Ovary (tissue), 3 donors: ENCODE data around the gene C2CD4A.

ENCODE experiments used
- EP300 ChIP-seq: sonication (generic); formaldehyde crosslinking; IDR thresholded peaks from one replicate; pipeline ENCODE4 v1.6.1; 2017; ENCODE audit warnings: antibody characterized with exemption
- POLR2A ChIP-seq: fragments of 450-650 bp; IDR thresholded peaks from one replicate; pipeline ENCODE4 v1.6.1; 2017; ENCODE audit warnings: antibody characterized with exemption, mild to moderate bottlenecking, moderate library complexity
- TF ChIP-seq, protein P1 (sequence below), 3 donors: fragments of 450-650 bp in 2 of 3; fragments of 200-600 bp in 1 of 3; IDR thresholded peaks; one replicate each; pipeline versions ENCODE4 v1.5.1 to v1.8.0; 2016 to 2022; ENCODE audit warnings: antibody characterized with exemption in 3 of 3, mild to moderate bottlenecking in 1 of 3
- donor health status: DM: no; HTN: no; CAD: no.

DNA sequence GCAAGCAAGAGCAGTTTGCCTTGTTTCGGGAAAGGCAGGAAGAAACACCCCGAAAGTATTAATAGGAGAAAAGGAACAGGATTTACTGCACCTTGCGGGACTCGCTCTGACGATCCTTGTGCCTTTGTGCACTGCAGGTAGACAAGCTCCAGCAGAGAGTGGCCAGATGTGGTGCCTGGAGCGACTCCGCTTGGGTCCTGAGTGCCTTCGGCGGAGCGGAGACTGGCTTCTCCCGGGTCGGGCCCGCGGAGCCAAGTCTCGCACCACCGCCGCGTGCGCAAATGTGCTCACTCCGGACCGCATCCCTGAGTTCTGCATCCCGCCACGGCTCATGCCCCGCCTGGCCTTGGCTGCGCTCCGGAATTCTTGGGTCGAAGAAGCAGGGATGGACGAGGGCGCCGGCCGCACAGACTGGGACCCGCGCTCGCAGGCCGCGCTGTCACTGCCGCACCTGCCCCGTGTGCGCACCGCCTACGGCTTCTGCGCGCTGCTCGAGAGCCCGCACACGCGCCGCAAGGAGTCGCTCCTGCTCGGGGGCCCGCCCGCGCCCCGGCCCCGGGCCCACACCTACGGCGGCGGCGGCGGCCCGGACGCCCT is 769 bp downstream of the C2CD4A start:
- TF ChIP-seq POLR2A (no peak), EP300 (no peak)
- TF ChIP-seq, protein P1, sequence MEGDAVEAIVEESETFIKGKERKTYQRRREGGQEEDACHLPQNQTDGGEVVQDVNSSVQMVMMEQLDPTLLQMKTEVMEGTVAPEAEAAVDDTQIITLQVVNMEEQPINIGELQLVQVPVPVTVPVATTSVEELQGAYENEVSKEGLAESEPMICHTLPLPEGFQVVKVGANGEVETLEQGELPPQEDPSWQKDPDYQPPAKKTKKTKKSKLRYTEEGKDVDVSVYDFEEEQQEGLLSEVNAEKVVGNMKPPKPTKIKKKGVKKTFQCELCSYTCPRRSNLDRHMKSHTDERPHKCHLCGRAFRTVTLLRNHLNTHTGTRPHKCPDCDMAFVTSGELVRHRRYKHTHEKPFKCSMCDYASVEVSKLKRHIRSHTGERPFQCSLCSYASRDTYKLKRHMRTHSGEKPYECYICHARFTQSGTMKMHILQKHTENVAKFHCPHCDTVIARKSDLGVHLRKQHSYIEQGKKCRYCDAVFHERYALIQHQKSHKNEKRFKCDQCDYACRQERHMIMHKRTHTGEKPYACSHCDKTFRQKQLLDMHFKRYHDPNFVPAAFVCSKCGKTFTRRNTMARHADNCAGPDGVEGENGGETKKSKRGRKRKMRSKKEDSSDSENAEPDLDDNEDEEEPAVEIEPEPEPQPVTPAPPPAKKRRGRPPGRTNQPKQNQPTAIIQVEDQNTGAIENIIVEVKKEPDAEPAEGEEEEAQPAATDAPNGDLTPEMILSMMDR (IDR thresholded peaks at IDR 0.05), result no peak
